Measurements from ENCODE around the gene ISYNA1.

Gene ISYNA1

GRCh38 chr19:18389726-18390064 is 48.2 kb downstream of the ISYNA1 start:
- DNase-seq: no peak

GRCh38 chr19:18388960-18389725 is 48.8 kb downstream of the ISYNA1 start:
- no peak for DNase-seq

DNA sequence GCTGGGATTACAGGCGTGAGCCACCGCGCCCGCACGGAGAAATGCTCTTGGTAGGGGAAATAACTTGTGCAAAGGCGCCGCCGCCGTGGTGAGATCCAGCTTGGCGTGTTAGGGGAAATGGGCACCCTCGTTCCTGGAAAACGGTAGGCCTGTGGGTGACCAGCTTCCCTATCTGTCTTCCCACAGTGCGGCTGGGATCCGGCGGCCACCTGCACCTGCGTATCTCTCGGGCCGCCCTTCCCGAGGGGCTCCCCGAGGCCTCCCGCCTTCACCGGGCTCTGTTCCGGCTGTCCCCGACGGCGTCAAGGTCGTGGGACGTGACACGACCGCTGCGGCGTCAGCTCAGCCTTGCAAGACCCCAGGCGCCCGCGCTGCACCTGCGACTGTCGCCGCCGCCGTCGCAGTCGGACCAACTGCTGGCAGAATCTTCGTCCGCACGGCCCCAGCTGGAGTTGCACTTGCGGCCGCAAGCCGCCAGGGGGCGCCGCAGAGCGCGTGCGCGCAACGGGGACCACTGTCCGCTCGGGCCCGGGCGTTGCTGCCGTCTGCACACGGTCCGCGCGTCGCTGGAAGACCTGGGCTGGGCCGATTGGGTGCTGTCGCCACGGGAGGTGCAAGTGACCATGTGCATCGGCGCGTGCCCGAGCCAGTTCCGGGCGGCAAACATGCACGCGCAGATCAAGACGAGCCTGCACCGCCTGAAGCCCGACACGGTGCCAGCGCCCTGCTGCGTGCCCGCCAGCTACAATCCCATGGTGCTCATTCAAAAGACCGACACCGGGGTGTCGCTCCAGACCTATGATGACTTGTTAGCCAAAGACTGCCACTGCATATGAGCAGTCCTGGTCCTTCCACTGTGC is 49.6 kb downstream of the ISYNA1 start:
- DNase-seq: peak; percentile 62

DNA sequence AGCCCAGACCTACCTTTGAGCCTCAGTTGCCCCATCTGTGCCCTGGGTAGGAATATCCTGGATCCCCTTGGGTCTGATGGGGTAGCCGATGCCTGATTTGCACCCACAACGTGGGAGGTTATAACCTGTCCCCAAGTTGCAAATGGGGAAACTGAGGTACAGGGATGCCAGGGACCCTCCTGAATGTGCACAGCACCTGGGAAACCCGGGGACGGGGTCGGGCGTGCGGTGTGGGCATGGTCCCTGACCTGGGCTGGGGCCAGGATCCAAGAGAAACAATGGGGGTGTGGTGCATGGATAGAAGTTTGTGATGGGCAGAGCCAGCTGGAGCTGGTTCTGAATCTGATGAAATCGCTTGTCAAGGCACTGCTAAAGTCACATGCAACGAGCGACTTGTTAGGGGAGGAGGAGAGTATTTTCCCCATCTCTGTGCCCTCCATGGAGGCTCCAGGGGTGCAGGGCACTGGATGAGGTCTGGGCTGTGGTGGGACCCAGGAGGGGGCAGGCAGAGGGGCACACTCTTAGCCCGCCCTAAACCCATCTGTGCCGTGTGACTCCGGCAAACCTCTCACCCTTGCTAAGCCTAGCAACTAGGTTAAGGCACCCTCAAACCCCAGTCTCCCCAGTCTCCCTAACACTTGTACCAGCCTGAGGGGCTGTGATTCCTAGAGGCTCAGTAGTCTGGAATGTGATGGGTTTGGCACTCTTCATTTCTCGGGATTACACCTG is 51.2 kb downstream of the ISYNA1 start:
- no peak for DNase-seq

DNA sequence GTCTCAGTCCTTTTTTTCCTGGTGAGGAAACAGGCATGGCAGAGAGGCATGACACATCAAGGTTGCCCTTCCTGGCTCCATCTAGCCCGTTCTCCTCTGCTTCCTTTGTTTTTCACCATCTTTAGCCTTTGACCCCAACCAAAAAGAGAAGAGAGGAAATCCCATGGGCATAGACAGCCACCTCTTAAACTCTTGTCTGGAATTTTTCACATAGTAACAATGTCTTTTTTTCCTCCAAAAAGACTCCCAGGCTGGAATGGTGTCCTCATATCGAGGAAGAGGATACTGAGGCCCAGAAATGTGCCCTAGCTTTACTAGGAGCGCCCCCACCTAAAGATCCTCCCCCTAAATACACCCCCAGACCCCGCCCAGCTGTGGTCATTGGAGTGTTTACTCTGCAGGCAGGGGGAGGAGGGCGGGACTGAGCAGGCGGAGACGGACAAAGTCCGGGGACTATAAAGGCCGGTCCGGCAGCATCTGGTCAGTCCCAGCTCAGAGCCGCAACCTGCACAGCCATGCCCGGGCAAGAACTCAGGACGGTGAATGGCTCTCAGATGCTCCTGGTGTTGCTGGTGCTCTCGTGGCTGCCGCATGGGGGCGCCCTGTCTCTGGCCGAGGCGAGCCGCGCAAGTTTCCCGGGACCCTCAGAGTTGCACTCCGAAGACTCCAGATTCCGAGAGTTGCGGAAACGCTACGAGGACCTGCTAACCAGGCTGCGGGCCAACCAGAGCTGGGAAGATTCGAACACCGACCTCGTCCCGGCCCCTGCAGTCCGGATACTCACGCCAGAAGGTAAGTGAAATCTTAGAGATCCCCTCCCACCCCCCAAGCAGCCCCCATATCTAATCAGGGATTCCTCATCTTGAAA is 52.0 kb downstream of the ISYNA1 start, which contains the start of gene GDF15:
GDF15 (plus strand) TSS at position 484 of the 868 bp plus-strand sequence; CDS start at position 516, 32 bp downstream.
- no peak for DNase-seq

GRCh38 chr19:18385359-18385674 is 52.6 kb downstream of the ISYNA1 start:
- no peak for DNase-seq

GRCh38 chr19:18384775-18385174 is 53.2 kb downstream of the ISYNA1 start:
- DNase-seq: no peak

Measured in SHP77 treated with DMSO at 0.1 percent for 48 hours (cell line).